ENCODE data around the gene JMJD1C. TPM values are rescaled to one million over a fixed set of nuclear protein-coding genes. Genes with fewer than 3 reads are reported as not detected.
"Not testable (repeated sequence)": the region's sequence is repeated elsewhere in the genome, so short reads cannot be mapped to it uniquely, and the experiment has no call there.

Gene JMJD1C
- total RNA-seq, 1 donor from 2014 or later: 187 TPM

GRCh38 chr10:63392224-63392623, 73.6 kb downstream of the JMJD1C start:
- DNase-seq: no peak

GRCh38 chr10:63391812-63392211, 74.0 kb downstream of the JMJD1C start:
- no peak for DNase-seq

- DNase-seq: no peak
These were observed 75.3 kb downstream of the JMJD1C start for GRCh38 chr10:63390521-63390920.

- no peak for DNase-seq
These were observed 77.3 kb downstream of the JMJD1C start for GRCh38 chr10:63388421-63389031.

DNA sequence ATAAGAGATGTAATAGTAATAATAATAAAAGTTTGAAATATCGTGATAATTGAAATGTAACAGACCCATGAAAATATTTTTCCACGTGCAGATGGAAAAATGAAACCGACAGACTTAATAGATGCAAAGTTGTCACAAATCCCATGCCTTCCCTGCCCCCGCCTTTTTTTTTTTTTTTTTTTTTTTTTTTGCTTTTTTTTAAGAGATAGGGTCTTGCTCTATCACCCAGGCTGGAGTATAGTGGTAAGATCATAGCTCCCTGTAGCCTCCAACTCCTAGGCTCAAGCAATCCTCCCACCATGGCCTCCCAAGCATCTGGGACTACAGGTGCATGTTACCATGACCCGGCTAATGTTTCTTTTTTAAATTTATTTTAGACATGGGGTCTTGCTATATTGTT, 80.5 kb downstream of the JMJD1C start:
- no peak for DNase-seq

DNA sequence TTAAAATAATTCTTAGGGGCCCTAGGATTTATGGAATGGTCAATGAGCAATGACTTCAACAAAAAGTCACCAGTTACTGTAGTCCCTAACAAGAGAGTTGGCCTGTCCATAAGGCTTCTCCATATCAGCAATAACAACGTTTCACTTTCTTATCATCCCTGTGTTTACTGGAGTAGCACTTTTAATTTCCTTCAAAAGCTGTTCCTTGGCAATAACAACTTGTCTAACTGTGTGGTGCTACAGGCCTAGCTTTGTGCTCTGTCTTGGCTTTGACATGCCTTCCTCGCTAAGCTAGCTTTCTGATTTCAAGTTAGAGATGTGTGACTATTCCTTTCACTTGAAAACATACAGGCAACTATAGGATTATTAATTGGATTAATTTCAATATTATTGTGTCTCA, 81.1 kb downstream of the JMJD1C start:
- no peak for DNase-seq

GRCh38 chr10:63384001-63384400, 81.8 kb downstream of the JMJD1C start:
- no peak for DNase-seq

- no peak for DNase-seq
These were observed 82.6 kb downstream of the JMJD1C start for GRCh38 chr10:63383141-63383540.

DNA sequence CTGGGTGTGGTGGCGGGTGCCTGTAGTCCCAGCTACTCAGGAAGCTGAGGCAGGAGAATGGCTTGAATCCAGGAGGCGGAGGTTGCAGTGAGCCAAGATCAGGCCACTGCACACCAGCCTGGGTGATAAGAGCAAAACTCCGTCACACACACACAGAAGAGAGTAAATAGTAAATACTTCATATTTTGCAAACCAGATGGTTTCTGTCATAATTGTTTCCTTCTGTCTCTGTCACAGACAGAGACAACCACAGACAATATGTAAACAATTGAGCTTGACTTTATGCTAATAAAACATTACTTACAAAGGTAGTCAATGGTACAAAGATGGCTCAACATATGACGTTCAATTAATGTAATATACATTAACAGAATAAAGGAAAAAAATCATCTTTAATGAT, 83.7 kb downstream of the JMJD1C start:
- DNase-seq: no peak

GRCh38 chr10:63377305-63377661, 88.5 kb downstream of the JMJD1C start:
- DNase-seq: not testable (repeated sequence)

GRCh38 chr10:63376560-63377304, 89.0 kb downstream of the JMJD1C start:
- DNase-seq: no peak

DNA sequence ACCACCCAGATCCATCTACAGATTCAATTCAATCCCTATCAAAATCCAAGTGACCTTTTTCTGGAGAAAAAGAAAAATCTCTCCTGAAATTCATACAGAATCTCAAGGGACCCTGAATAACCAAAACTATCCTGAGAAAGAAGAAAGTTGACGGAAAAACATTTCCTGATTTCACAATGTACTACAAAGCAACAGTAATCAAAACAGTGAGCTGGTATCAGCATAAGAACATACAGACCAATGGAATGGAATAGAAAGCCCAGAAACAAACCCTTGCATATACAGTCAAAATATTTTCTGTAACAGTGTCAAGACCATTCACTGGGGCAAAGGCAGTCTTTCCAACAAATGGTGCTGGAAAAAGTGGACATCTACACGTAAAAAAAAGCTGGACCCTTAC, 89.9 kb downstream of the JMJD1C start:
- DNase-seq: no peak

DNA sequence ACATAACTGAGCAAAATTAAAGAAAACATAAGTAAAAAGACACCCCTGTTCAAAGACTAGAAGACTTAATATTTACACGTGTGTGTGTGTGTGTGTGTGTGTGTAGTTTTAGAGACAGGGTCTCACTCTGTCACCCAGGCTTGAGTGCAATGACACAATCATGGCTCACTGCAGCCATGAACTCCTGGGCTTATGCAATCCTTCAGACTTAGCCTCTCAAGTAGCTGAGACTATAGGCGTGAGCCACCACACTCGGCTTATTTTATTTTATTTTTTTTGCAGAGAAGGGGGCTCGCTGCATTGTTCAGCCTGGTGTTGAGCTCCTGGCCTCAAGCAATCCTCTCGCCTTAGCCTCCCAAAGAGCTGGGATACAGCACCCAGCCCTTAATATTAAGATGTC, 90.3 kb downstream of the JMJD1C start:
- no peak for DNase-seq

DNA sequence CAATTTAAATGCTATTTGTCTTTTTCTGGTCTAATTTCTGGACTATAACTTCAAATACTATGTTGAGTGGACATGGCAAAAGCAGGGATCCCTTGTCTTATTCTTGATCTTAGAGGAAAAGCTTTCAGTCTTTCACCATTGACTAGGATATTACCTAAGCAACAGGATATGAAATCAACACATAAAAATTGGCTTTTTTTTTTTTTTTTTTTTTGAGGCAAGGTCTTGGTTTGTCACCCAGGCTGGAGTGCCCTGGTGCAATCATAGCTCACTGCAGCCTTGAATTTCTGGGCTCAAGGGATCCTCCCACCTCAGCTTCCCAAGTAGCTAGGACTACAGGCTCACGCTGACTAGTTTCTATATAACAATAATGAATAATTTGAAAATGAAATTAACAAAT, 90.8 kb downstream of the JMJD1C start:
- DNase-seq: no peak

DNA sequence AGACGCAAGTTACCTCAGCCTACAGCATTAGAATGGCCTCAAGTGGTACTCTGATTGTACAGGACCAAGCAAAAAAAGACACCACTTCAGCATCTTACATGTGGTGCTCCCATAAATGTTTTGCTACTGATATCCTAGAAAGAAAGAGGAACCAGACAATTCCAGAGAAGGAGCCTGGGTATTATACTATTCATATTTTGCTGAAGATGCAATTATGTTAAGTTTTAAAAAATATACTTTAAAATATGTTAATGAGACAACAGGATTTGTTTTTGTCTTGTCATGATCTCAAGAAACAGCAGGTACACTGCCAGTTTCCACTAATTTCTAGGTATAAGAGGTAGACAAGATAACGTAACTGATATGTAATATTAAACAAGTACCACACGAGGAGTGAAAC, 92.6 kb downstream of the JMJD1C start:
- DNase-seq: no peak

DNA sequence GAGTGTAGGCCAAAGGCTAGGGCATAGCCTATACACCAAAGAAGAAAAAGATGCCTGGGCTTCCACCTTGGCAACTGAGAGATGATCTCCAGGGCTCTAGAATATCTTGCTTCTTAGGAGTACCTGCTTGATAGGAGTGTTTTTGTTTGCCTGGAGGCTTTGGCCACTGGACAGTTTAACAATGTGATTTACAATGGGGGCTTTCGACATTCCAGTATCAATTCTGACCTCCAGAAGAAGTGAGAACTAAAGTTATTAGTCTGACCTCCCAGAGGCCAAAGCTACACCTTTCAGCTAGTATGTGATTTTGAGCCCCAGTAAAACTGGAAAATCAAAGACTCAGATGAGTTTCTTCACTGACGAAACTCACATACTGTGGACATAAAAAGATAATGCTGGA, 96.1 kb downstream of the JMJD1C start:
- DNase-seq: no peak

DNA sequence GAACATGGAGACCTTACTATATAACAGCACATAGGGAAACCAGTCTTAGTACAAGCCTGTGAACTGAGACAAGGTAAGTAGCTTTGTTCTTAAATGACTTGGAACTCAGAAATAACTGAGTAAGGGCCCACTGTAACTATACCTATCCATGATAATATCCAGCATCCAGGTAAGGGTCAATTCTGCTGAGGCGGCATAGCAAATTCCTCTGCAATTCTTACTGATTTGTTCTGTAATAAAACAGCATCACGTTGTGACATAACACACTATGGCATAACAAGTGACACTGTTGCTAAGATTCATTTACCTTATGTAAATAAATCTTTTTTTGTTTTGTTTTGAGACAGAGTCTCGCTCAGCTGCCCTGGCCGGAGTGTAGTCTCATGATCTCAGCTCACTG, 97.4 kb downstream of the JMJD1C start:
- DNase-seq: no peak

DNA sequence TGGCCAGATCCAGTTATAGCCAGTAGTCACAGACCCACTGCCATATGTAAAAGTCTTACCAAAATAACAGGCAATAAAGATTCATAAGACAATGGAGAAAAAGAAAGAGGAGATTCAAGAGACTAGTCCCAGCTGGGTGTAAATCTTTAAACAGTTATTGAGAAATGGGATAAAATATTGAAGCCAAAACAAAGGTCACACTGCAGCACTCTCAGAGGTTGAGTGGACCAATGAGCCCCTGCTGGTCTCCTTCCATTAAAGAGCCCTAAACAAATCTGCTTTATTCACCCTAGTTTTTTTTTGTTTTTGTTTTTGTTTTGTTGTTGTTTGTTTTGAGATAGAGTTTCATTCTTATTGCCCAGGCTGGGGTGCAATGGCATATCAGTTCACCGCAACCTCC, 98.8 kb downstream of the JMJD1C start:
- no peak for DNase-seq

- no peak for DNase-seq
These were observed 99.6 kb downstream of the JMJD1C start for GRCh38 chr10:63365976-63366765.

DNA sequence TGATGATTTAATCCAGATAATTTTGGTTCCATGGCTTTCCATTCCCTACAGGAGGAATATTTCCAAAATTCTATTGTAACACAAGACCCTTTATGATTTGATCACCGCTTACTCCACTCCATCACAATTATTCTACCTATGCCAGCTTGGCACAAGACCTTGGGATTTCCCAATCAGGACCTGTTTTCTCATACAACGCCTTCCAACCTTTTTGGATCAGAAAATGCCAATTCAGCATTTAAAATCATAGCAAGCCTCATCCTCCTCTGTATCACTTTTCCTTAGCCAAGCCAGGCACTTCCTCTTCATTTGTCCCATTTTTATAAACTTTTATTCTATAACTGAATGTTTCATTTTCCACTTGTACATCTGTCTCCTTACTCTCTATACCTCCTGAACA, 100.9 kb downstream of the JMJD1C start:
- no peak for DNase-seq

DNA sequence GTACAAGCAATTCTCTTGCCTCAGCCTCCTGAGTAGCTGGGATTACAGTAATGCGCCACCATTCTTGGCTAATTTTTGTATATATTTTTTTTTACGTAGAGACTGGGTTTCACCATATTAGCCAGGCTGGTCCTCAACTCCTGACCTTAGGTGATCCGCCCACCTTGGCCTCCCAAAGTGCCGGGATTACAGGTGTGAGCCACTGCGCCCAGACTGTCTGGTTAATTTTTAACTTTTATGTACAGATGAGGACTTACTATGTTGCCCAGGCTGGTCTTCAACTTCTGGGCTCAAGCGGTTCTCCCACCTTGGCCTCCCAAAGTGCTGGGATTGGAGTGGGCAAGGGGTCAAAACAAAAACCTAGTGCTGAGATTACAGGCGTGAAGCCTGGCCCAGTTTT, 101.8 kb downstream of the JMJD1C start:
- DNase-seq: no peak

DNA sequence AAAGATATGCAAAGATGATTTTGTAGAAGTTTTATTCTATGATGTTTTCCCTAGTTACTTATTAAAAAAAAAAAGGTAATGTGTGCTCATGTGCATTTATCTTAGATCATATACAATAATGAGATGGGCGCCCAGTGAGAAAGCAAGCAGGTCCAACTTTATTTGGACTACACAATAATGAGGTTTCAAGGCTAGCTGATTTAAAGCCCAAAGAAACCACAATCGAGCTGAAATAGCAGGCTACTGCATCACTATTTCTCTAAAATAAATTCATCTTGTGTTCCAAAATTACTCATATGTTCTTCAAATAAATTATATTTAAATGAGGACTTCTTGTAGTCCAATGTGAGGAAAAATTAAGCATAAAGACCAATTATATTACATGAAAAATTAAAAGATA, 110.1 kb downstream of the JMJD1C start:
- DNase-seq: no peak

DNA sequence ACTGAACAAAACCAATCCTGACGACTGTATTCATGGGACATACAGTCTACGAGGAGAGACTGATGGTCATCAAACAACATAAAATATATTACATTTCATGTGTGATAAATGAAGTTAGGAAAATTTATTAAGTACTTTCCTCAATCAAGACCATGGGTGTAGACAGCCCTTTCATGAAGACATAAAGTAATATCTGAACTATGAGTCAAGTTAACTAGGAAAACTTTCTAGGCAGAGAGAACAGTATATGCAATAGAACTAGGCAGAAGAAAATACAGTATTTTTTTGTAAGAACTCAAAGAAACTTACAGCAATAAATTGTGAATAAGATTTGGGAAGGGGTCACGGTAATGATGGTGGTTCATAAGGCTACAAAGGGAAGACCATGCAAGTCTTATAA, 112.8 kb downstream of the JMJD1C start:
- no peak for DNase-seq

All from tongue (tissue), 2 donors.